GM12874 (cell line): Measurements from ENCODE around the gene SND1.

ENCODE experiments used
- CTCF ChIP-seq: IDR thresholded peaks from 2 replicates; pipeline ENCODE4 v1.5.1; 2011; ENCODE audit warnings: low read depth, mild to moderate bottlenecking, control low read depth, low read length, moderate library complexity; ENCODE audit not compliant: insufficient read depth

Gene SND1

GRCh38 chr7:128027485-128027980 lies 375.5 kb downstream of the SND1 start:
- TF ChIP-seq CTCF, result no peak

GRCh38 chr7:128029405-128029995 lies 377.5 kb downstream of the SND1 start:
- no peak for TF ChIP-seq CTCF

GRCh38 chr7:128030263-128030653 lies 378.3 kb downstream of the SND1 start:
- no peak for TF ChIP-seq CTCF

GRCh38 chr7:128030654-128031611 lies 378.9 kb downstream of the SND1 start, which contains the start of gene LRRC4:
LRRC4 (minus strand) TSS chr7:128031437; CDS start chr7:128030640, 797 bp downstream.
- no peak for TF ChIP-seq CTCF

GRCh38 chr7:128031901-128032604 lies 380.1 kb downstream of the SND1 start:
- no peak for TF ChIP-seq CTCF

GRCh38 chr7:128032605-128033235 lies 380.7 kb downstream of the SND1 start:
- no peak for TF ChIP-seq CTCF
